OCI-LY7 (cell line): ENCODE data around the gene KAZN. TPM values are rescaled to one million over a fixed set of nuclear protein-coding genes. Genes with fewer than 3 reads are reported as not detected.

Experiments
- BruUV-seq: library from RNA; stranded (reverse); fragments of 400-500 nt; replicated peaks from 2 replicates; lab custom pipeline; 2021; lab: Mats Ljungman, UMichigan
- CTCF ChIA-PET: fragments of 300-600 bp; sonication (Branson Sonifier 250); formaldehyde crosslinking; loops from one replicate; lab custom pipeline; 2022; ENCODE audit warnings: antibody characterized with exemption; ENCODE audit not compliant: unreplicated experiment; lab: Charles Lee
- POLR2A ChIA-PET: fragments of 300-600 bp; sonication (Branson Sonifier 250); formaldehyde crosslinking; loops from one replicate; lab custom pipeline; 2022; ENCODE audit warnings: antibody characterized with exemption; lab: Charles Lee
- DNase-seq: peaks from one replicate; pipeline ENCODE4 v3.0.0-alpha.2; 2015; ENCODE audit warnings: low spot score
- H2AFZ ChIP-seq: fragments of 200-600 bp; sonication (generic), shearing (Covaris generic); 2 replicates; pipeline ENCODE4 v1.6.1; 2014; ENCODE audit warnings: mild to moderate bottlenecking, antibody characterized with exemption, low read length, moderate library complexity
- H3K27ac ChIP-seq: fragments of 200-600 bp; sonication (generic); 2 replicates; pipeline ENCODE4 v1.5.1; 2014; ENCODE audit warnings: mixed run types, low read depth, mild to moderate bottlenecking, moderate library complexity, low read length, inconsistent platforms; ENCODE audit not compliant: poor library complexity, severe bottlenecking
- H3K36me3 ChIP-seq: fragments of 200-600 bp; sonication (generic); 2 replicates; pipeline ENCODE4 v1.6.1; 2014; ENCODE audit warnings: mild to moderate bottlenecking, antibody characterized with exemption, low read length, moderate library complexity, mixed read lengths; ENCODE audit not compliant: insufficient read depth
- H3K4me1 ChIP-seq: fragments of 200-600 bp; sonication (generic); 2 replicates; pipeline ENCODE4 v1.5.1; 2014; ENCODE audit warnings: mild to moderate bottlenecking, low read length; ENCODE audit not compliant: insufficient read depth, poor library complexity, severe bottlenecking
- H3K4me2 ChIP-seq: fragments of 200-600 bp; sonication (generic); 2 replicates; pipeline ENCODE4 v1.6.1; 2014; ENCODE audit warnings: mild to moderate bottlenecking, low read length
- H3K4me3 ChIP-seq: fragments of 200-600 bp; sonication (generic); 2 replicates; pipeline ENCODE4 v1.5.1; 2014; ENCODE audit warnings: mild to moderate bottlenecking, low read depth, low read length; ENCODE audit not compliant: poor library complexity, severe bottlenecking
- H3K79me2 ChIP-seq: fragments of 200-600 bp; sonication (generic); 2 replicates; pipeline ENCODE4 v1.6.1; 2016; ENCODE audit warnings: low read depth, mild to moderate bottlenecking, low read length, moderate library complexity, mixed read lengths; ENCODE audit not compliant: insufficient read depth
- H3K9me2 ChIP-seq: fragments of 200-600 bp; sonication (generic); 2 replicates; pipeline ENCODE4 v1.6.1; 2016; ENCODE audit warnings: mild to moderate bottlenecking, low read length, mixed read lengths; ENCODE audit not compliant: insufficient read depth
- H3K9me3 ChIP-seq: fragments of 200-600 bp; sonication (generic); 2 replicates; pipeline ENCODE4 v1.6.1; 2014; ENCODE audit warnings: mild to moderate bottlenecking, mixed run types, low read length, mixed read lengths
- H4K20me1 ChIP-seq: fragments of 200-600 bp; sonication (generic); 2 replicates; pipeline ENCODE4 v1.6.1; 2014; ENCODE audit warnings: mild to moderate bottlenecking, antibody characterized with exemption, low read length, moderate library complexity, mixed read lengths; ENCODE audit not compliant: insufficient read depth
- CTCF ChIP-seq: fragments of 200-600 bp; sonication (generic); conservative IDR thresholded peaks from 2 replicates; pipeline ENCODE4 v1.5.1; 2014; ENCODE audit warnings: mild to moderate bottlenecking, antibody characterized with exemption, low read length, moderate library complexity, mixed read lengths
- EZH2phosphoT487 ChIP-seq: fragments of 200-600 bp; sonication (generic); IDR thresholded peaks from 2 replicates; pipeline ENCODE4 v1.6.1; 2018; ENCODE audit warnings: low read depth, borderline replicate concordance, mild to moderate bottlenecking, mixed run types, antibody characterized with exemption, low read length, moderate library complexity, mixed read lengths
- intact Hi-C: fragments of 100-400 bp; cut with micrococcal nuclease; formaldehyde crosslinking; loops from one replicate; pipeline ENCODE4 v1.10.0; 2022; ENCODE audit not compliant: unreplicated experiment
- total RNA-seq, 2 experiments: library from RNA; depleted of rRNA in 1 of 2; stranded (reverse); fragments of >200 nt in 1 of 2; shearing (Covaris generic) in 1 of 2; gene quantifications; 2 replicates each; pipeline ENCODE4 v1.2.3, GENCODE V29; 2014 to 2022

The KAZN gene
- total RNA-seq, 2 experiments from 2014 or later = 0.40 to 2.4 TPM

- TF ChIP-seq CTCF = no peak
- TF ChIP-seq EZH2phosphoT487 = no peak
- CTCF ChIA-PET = no interaction called here
- intact Hi-C loops = no loop called here
- no TSS peak for BruUV-seq
- Histone ChIP-seq H3K36me3 (no peaks in the 10 kb centered on the region), H3K4me1 (no peaks in the 10 kb centered on the region), H3K4me3 (no peak overlapping the region), H3K27ac (no peak overlapping the region), H4K20me1 (no peaks in the 10 kb centered on the region), H2AFZ (no peak overlapping the region), H3K4me2 (no peak overlapping the region), H3K9me2 (no peaks in the 10 kb centered on the region), H3K9me3 (no peaks in the 10 kb centered on the region), H3K79me2 (no peaks in the 10 kb centered on the region)
- POLR2A ChIA-PET = interaction anchor here (0.6 kb wide), 1 partner anchor 27 kb away, joined by 3 read pairs; no protein-coding TSS in a partner anchor
- DNase-seq = no peak
These were observed 277.3 kb downstream of the KAZN start for GRCh38 chr1:14875524-14876509.

- POLR2A ChIA-PET = no interaction called here
These were observed 278.3 kb downstream of the KAZN start for GRCh38 chr1:14876747-14877146.

GRCh38 chr1:14877224-14877623 is 278.7 kb downstream of the KAZN start:
- no peaks in the 10 kb centered on the region for H4K20me1 ChIP-seq
- CTCF ChIA-PET = no interaction called here
- DNase-seq = no peak
- H3K79me2 ChIP-seq = no peaks in the 10 kb centered on the region
- TF ChIP-seq EZH2phosphoT487 = no peak
- no peak for TF ChIP-seq CTCF
- H3K27ac ChIP-seq = no peak overlapping the region
- no TSS peak for BruUV-seq
- no peak overlapping the region for H3K4me3 ChIP-seq
- H3K9me3 ChIP-seq = no peaks in the 10 kb centered on the region
- no peak overlapping the region for H2AFZ ChIP-seq
- peaks cover 13% of the 10 kb centered on the region for H3K4me1 ChIP-seq
- H3K4me2 ChIP-seq = no peak overlapping the region
- intact Hi-C loops = no loop called here
- H3K9me2 ChIP-seq = no peaks in the 10 kb centered on the region
- POLR2A ChIA-PET = no interaction called here
- H3K36me3 ChIP-seq = no peaks in the 10 kb centered on the region

More at GRCh38 chr1:14876747-14877146, 278.3 kb downstream of the KAZN start:
- Histone ChIP-seq H2AFZ (no peak overlapping the region), H3K27ac (no peak overlapping the region), H4K20me1 (no peaks in the 10 kb centered on the region), H3K4me1 (peaks cover 8% of the 10 kb centered on the region), H3K4me3 (no peak overlapping the region), H3K9me3 (no peaks in the 10 kb centered on the region), H3K9me2 (no peaks in the 10 kb centered on the region), H3K79me2 (no peaks in the 10 kb centered on the region), H3K36me3 (no peaks in the 10 kb centered on the region), H3K4me2 (no peak overlapping the region)
- no peak for DNase-seq
- CTCF ChIA-PET = no interaction called here
- intact Hi-C loops = no loop called here
- no TSS peak for BruUV-seq
- no peak for TF ChIP-seq EZH2phosphoT487
